NAMALWA (cell line): ENCODE data around the gene PAQR6.

Experiments used
- DNase-seq: peaks from one replicate; pipeline ENCODE4 v3.0.0-alpha.2; 2015; ENCODE audit warnings: low spot score

The PAQR6 gene

GRCh38 chr1:156262461-156263287 is 14.8 kb upstream of the PAQR6 start:
- no peak for DNase-seq

GRCh38 chr1:156260896-156261295 is 13.0 kb upstream of the PAQR6 start:
- no peak for DNase-seq

- DNase-seq: no peak
These were observed 11.9 kb upstream of the PAQR6 start for GRCh38 chr1:156259805-156260204.

GRCh38 chr1:156258859-156259258 is 11.0 kb upstream of the PAQR6 start:
- no peak for DNase-seq

- no peak for DNase-seq
These were observed 9.9 kb upstream of the PAQR6 start for GRCh38 chr1:156257711-156258110.

GRCh38 chr1:156253634-156254033 is 5.8 kb upstream of the PAQR6 start:
- DNase-seq: no peak

GRCh38 chr1:156251527-156251926 is 3.7 kb upstream of the PAQR6 start:
- DNase-seq: no peak

GRCh38 chr1:156249593-156249992 is 1.7 kb upstream of the PAQR6 start:
- DNase-seq: no peak

GRCh38 chr1:156248323-156248683 is 447 bp upstream of the PAQR6 start:
- DNase-seq: no peak

GRCh38 chr1:156246781-156247459 is 936 bp downstream of the PAQR6 start:
- no peak for DNase-seq

GRCh38 chr1:156246241-156246780 is 1.5 kb downstream of the PAQR6 start:
- DNase-seq: no peak

- DNase-seq: no peak
These were observed 2.2 kb downstream of the PAQR6 start for GRCh38 chr1:156245451-156246232.

GRCh38 chr1:156244712-156245111 is 3.1 kb downstream of the PAQR6 start:
- DNase-seq: no peak

GRCh38 chr1:156244126-156244525 is 3.7 kb downstream of the PAQR6 start:
- no peak for DNase-seq

- no peak for DNase-seq
These were observed 5.1 kb downstream of the PAQR6 start for GRCh38 chr1:156242738-156243137.

GRCh38 chr1:156241926-156242325 is 5.9 kb downstream of the PAQR6 start, which contains the start of gene BGLAP:
TSS of gene BGLAP (plus strand) at chr1:156242184. CDS start at chr1:156242232, 48 bp downstream.
- no peak for DNase-seq

- no peak for DNase-seq
These were observed 6.5 kb downstream of the PAQR6 start for GRCh38 chr1:156241311-156241811.

GRCh38 chr1:156238248-156238647 is 9.6 kb downstream of the PAQR6 start:
- DNase-seq: no peak

GRCh38 chr1:156236164-156236563 is 11.7 kb downstream of the PAQR6 start:
- no peak for DNase-seq

GRCh38 chr1:156233426-156234127 is 14.3 kb downstream of the PAQR6 start:
- no peak for DNase-seq

- DNase-seq: no peak
These were observed 15.5 kb downstream of the PAQR6 start for GRCh38 chr1:156232201-156232894.
